Dermis microvascular lymphatic vessel endothelial cell (primary cell): ENCODE results near the gene MOB3B. TPM values are rescaled to one million over a fixed set of nuclear protein-coding genes. Genes with fewer than 3 reads are reported as not detected.

Source experiments
- DNase-seq, 2 donors: peaks; one replicate each; pipeline versions ENCODE4 v3.0.0 to v3.0.0-alpha.2; 2010; ENCODE audit warnings: low read depth in 2 of 2
- total RNA-seq: library from RNA; depleted of rRNA; stranded (reverse); fragments of >200 nt; gene quantifications from 2 replicates; pipeline ENCODE4 v1.2.1, GENCODE V29; 2014

The MOB3B gene
- total RNA-seq, 1 donor from 2014 or later, result 1.4 TPM

GRCh38 chr9:27541740-27542139 is 12.1 kb upstream of the MOB3B start:
- no peak for DNase-seq

GRCh38 chr9:27540502-27540901 is 10.9 kb upstream of the MOB3B start:
- DNase-seq, result no peak

- no peak for DNase-seq
Measured at GRCh38 chr9:27539479-27540441, 10.1 kb upstream of the MOB3B start.

- no peak for DNase-seq
Measured at GRCh38 chr9:27538647-27539046, 9.0 kb upstream of the MOB3B start.

- no peak for DNase-seq
Measured at GRCh38 chr9:27537756-27538155, 8.1 kb upstream of the MOB3B start.

GRCh38 chr9:27537027-27537435 is 7.4 kb upstream of the MOB3B start:
- no peak for DNase-seq

- DNase-seq, result no peak
Measured at GRCh38 chr9:27536168-27536567, 6.6 kb upstream of the MOB3B start.

GRCh38 chr9:27535701-27536118 is 6.1 kb upstream of the MOB3B start:
- no peak for DNase-seq

GRCh38 chr9:27534658-27535209 is 5.1 kb upstream of the MOB3B start:
- DNase-seq, result no peak

GRCh38 chr9:27534131-27534530 is 4.5 kb upstream of the MOB3B start:
- DNase-seq, result peak; percentile 21 to 53

GRCh38 chr9:27533311-27533710 is 3.7 kb upstream of the MOB3B start:
- no peak for DNase-seq

- no peak for DNase-seq
Measured at GRCh38 chr9:27532046-27532445, 2.4 kb upstream of the MOB3B start.

GRCh38 chr9:27530915-27531755 is 1.5 kb upstream of the MOB3B start:
- no peak for DNase-seq

- peak; percentile 17 to 41 for DNase-seq
Measured at GRCh38 chr9:27528886-27529315, 713 bp downstream of the MOB3B start.

- peak in 1 of 2 donors; percentile 24 for DNase-seq
Measured at GRCh38 chr9:27528076-27528885, 1.3 kb downstream of the MOB3B start.

GRCh38 chr9:27527702-27528075 is 1.9 kb downstream of the MOB3B start:
- DNase-seq, result no peak

GRCh38 chr9:27524236-27524635 is 5.4 kb downstream of the MOB3B start, which contains the start of gene IFNK:
IFNK (plus strand) TSS chr9:27524290; CDS start chr9:27524337, 47 bp downstream.
- DNase-seq, result no peak

- no peak for DNase-seq
Measured at GRCh38 chr9:27523141-27523540, 6.5 kb downstream of the MOB3B start.

GRCh38 chr9:27520986-27521385 is 8.6 kb downstream of the MOB3B start:
- no peak for DNase-seq

- no peak for DNase-seq
Measured at GRCh38 chr9:27519466-27520465, 9.8 kb downstream of the MOB3B start.
